NCI-H1105 treated with DMSO at 0.1 percent for 48 hours (cell line): ENCODE measurements around the gene SIPA1L3.
A peak's percentile ranks its signal among the peaks of the same experiment; 100 is the strongest.
"Not testable (repeated sequence)": the region's sequence is repeated elsewhere in the genome, so short reads cannot be mapped to it uniquely, and the experiment has no call there.

ENCODE experiments used
- DNase-seq: peaks from one replicate; lab custom pipeline; 2025; lab: John Stamatoyannopoulos, UW

The SIPA1L3 gene

GRCh38 chr19:37906869-37907734 is at the start of gene SIPA1L3:
TSS of gene SIPA1L3 (plus strand) at chr19:37907208. CDS start at chr19:38081566, 174,358 bp downstream.
- DNase-seq = peak; percentile 96

- no peak for DNase-seq
These were observed 42.5 kb upstream of the SIPA1L3 start for GRCh38 chr19:37864501-37864900.

- DNase-seq = not testable (repeated sequence)
These were observed 41.1 kb upstream of the SIPA1L3 start for GRCh38 chr19:37865930-37866329.

GRCh38 chr19:37867831-37868230 is 39.2 kb upstream of the SIPA1L3 start:
- DNase-seq = no peak

GRCh38 chr19:37869766-37870340 is 37.2 kb upstream of the SIPA1L3 start:
- DNase-seq = no peak

- no peak for DNase-seq
These were observed 34.6 kb upstream of the SIPA1L3 start for GRCh38 chr19:37872383-37872782.

- DNase-seq = no peak
These were observed 32.2 kb upstream of the SIPA1L3 start for GRCh38 chr19:37874784-37875183.

- no peak for DNase-seq
These were observed 31.0 kb upstream of the SIPA1L3 start for GRCh38 chr19:37876032-37876431.

GRCh38 chr19:37877147-37877546 is 29.9 kb upstream of the SIPA1L3 start:
- DNase-seq = no peak

GRCh38 chr19:37885392-37885791 is 21.6 kb upstream of the SIPA1L3 start:
- DNase-seq = no peak

- no peak for DNase-seq
These were observed 20.4 kb upstream of the SIPA1L3 start for GRCh38 chr19:37886571-37886970.

- DNase-seq = no peak
These were observed 13.0 kb upstream of the SIPA1L3 start for GRCh38 chr19:37893845-37894575.

- no peak for DNase-seq
These were observed 10.8 kb upstream of the SIPA1L3 start for GRCh38 chr19:37896180-37896579.

GRCh38 chr19:37899453-37899852 is 7.6 kb upstream of the SIPA1L3 start:
- DNase-seq = no peak

- no peak for DNase-seq
These were observed 7.0 kb upstream of the SIPA1L3 start for GRCh38 chr19:37899966-37900365.

GRCh38 chr19:37902668-37903067 is 4.3 kb upstream of the SIPA1L3 start:
- peak; percentile 78 for DNase-seq

GRCh38 chr19:37903096-37903495 is 3.9 kb upstream of the SIPA1L3 start:
- no peak for DNase-seq

- DNase-seq = peak; percentile 75
These were observed 801 bp upstream of the SIPA1L3 start, which contains the start of gene WDR87 for GRCh38 chr19:37905946-37906868. TSS of gene WDR87 (minus strand) at chr19:37906594. CDS start at chr19:37898239, 8,355 bp downstream.

GRCh38 chr19:37907735-37908455 is 887 bp downstream of the SIPA1L3 start:
- no peak for DNase-seq

- no peak for DNase-seq
These were observed 2.7 kb downstream of the SIPA1L3 start for GRCh38 chr19:37909661-37910199.

- DNase-seq = no peak
These were observed 7.9 kb downstream of the SIPA1L3 start for GRCh38 chr19:37914908-37915307.
